GM10248 (cell line): ENCODE measurements around the gene CXCR4.

ENCODE experiments used
- CTCF ChIA-PET: fragments of 300-600 bp; sonication (Branson Sonifier 250); formaldehyde crosslinking; extraction: SDS; loops from one replicate; lab custom pipeline; 2021; ENCODE audit warnings: antibody characterized with exemption; lab: Yijun Ruan, JAX
- POLR2A ChIA-PET: fragments of 350-650 bp; sonication (Branson Sonifier 250); formaldehyde crosslinking; extraction: SDS; loops from one replicate; lab custom pipeline; 2020; ENCODE audit warnings: antibody characterized with exemption; lab: Yijun Ruan, JAX
- DNase-seq: peaks from one replicate; pipeline ENCODE4 v3.0.0; 2012; ENCODE audit errors: extremely low spot score
- TF ChIP-seq, protein P1 (sequence below): IDR thresholded peaks from 2 replicates; pipeline ENCODE4 v1.5.1; 2012; ENCODE audit warnings: mild to moderate bottlenecking, low read depth; ENCODE audit errors: extremely low read depth, missing control alignments, control extremely low read depth

CXCR4 gene

DNA sequence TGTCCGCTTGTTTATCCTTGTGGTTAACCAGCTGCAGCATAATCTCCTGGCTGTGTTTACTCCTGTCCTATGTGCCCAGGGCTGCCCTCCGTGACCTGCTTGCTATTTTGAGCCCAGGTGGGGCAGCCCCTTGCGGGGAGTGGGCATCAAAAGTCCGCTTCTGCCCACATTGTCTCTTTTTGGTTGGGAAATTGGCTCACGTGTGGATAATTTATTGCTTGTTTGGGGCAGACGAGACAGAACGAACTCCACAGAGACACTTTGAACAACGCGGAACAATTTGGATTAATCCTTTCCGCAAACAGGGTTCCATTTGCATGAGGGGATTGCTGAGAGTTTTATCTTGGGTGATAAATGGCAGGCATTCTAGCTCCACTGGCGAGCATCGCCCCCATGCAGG lies 8.1 kb upstream of the CXCR4 start:
- TF ChIP-seq, protein P1, sequence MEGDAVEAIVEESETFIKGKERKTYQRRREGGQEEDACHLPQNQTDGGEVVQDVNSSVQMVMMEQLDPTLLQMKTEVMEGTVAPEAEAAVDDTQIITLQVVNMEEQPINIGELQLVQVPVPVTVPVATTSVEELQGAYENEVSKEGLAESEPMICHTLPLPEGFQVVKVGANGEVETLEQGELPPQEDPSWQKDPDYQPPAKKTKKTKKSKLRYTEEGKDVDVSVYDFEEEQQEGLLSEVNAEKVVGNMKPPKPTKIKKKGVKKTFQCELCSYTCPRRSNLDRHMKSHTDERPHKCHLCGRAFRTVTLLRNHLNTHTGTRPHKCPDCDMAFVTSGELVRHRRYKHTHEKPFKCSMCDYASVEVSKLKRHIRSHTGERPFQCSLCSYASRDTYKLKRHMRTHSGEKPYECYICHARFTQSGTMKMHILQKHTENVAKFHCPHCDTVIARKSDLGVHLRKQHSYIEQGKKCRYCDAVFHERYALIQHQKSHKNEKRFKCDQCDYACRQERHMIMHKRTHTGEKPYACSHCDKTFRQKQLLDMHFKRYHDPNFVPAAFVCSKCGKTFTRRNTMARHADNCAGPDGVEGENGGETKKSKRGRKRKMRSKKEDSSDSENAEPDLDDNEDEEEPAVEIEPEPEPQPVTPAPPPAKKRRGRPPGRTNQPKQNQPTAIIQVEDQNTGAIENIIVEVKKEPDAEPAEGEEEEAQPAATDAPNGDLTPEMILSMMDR = no peak
- ChIA-PET CTCF (interaction anchor here (1.2 to 1.5 kb wide), 2 partner anchors 11 to 70 kb away, joined by 3 to 5 read pairs; no protein-coding TSS in a partner anchor), POLR2A (no interaction called here)
- DNase-seq = no peak

DNA sequence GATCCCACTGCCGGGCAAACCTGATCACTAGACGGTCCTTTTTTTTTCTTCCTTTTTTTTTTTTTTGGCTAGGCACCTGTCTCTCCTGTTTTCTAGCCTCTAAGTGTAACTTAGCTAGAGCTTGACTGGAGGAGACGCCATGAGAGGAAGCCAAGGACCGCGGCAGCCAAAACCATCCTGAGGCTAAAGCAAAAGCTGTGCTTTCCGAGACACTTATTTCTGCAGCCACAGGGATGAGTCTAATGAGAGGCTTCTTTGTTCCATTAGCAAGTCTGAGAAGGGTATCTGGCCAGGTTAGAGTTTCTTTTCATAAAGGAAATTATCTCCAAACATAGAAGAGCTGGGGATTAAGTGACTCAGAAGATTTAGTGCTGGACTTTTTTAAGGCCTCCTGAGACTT lies 7.3 kb upstream of the CXCR4 start:
- ChIA-PET CTCF (interaction anchor here (1.2 to 1.5 kb wide), 3 partner anchors 11 to 102 kb away, joined by 3 to 5 read pairs (median 3); no protein-coding TSS in a partner anchor), POLR2A (no interaction called here)
- DNase-seq = no peak
- TF ChIP-seq, protein P1 = no peak

DNA sequence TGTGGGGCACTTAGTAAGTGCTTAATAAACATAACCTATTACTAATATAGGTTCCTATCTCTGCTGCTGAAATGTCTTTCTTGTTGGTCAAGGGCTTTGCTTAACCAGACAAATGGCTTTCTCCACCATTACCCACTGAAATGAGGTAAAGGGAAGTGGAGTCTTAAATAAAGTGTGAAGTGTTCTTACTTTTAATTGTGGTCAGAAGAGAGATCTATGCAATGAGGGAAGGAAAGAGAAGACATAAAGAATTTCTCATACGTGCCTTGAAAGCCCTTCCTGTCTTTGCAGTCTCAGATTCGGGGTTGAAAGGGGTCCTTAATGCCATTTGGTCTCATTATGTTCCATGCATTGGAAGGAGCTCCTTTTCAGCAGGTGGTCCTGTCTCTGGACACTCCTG lies 6.9 kb upstream of the CXCR4 start:
- TF ChIP-seq, protein P1 = no peak
- ChIA-PET POLR2A (no interaction called here), CTCF (interaction anchor here (1.1 to 1.9 kb wide), 3 partner anchors 9 to 103 kb away, joined by 3 to 6 read pairs (median 5); no protein-coding TSS in a partner anchor)
- no peak for DNase-seq

- ChIA-PET CTCF (no interaction called here), POLR2A (no interaction called here)
- TF ChIP-seq, protein P1 = no peak
- no peak for DNase-seq
Measured at GRCh38 chr2:136122661-136123060, 4.7 kb upstream of the CXCR4 start.

DNA sequence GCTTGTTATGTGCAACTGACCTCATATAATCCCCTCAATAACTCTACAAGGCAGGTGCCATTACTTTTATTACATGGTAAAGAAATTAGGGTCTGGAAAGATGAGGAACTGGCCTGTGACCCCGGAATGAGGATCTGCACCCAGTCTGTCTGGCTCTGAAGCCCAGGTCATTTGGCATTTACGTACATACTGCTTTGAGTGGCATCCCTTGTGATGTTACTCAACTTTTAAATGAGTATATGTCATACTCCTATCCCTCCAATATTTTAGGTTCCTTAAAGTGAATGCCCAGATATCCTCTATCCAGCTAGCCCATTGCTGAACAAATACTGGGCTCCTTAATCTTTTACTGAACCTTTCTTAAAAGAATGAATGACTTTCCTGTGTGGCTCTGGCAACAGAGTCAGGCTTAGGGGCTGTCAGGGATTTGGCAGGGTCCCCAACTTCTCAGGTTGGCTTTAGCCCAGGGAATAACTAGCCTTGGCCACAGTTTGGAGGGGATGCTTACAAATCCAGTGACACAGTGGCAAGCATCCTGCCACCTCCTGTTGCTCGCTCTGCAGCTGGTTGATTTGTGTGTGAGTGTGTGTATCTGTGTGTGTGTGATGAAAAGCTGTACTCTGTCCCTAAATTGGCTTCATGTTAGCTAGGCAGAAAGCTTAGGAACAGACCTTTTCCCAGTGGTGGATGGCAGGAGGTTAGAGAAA lies 3.4 kb upstream of the CXCR4 start:
- ChIA-PET POLR2A (no interaction called here), CTCF (no interaction called here)
- DNase-seq = no peak
- TF ChIP-seq, protein P1 = no peak

DNA sequence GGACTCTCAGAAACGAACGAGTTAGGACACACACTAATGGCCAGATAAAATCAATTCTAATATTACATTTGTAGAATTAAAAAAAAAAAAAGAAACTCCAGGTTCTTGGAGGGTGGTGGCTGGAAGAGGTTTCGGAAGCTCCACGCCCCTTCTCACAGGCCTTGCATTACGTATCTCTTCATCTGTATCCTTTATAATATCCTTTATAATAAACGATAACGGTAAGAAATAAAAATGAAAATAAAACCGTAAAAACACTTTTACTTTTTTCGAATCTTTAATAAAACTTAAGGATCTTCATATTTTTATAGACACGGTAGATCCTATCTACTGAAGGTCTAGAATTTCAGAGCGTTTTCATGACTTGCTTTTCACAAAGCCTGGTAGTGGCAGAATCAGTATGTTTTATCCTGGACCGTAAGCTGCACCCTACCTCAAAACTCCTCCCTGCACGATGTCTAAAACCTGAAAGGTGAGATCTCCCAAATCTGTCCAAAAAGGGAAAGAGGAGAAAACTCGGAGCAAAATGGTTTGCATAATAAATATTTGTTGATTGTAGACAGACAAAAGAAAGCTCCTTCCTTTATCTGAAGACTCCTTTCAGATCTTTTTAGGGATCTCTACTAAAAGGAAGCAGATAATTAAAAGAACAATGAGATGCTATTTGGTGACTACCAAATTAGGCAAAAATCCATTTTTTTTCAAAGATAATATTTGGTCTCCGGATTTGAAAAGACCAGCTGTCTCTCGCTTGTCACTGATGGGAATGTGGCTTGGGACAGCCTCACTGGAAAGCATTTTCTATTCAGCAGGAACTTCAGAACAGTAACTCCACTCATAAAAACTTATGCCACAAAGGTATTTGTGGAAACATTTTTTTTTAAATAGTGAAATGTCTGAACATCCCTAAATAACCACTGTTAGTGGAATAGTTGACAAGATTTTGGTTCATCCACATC lies 2.0 kb upstream of the CXCR4 start:
- ChIA-PET POLR2A (no interaction called here), CTCF (interaction anchor here (0.9 to 2.1 kb wide), 3 partner anchors 35 to 206 kb away, joined by 3 to 4 read pairs (median 3); no protein-coding TSS in a partner anchor)
- TF ChIP-seq, protein P1 = no peak
- DNase-seq = no peak
